ENCODE measurements around the gene ECHDC3.
"Not testable (repeated sequence)": the region's sequence is repeated elsewhere in the genome, so short reads cannot be mapped to it uniquely, and the experiment has no call there.

ECHDC3 gene

DNA sequence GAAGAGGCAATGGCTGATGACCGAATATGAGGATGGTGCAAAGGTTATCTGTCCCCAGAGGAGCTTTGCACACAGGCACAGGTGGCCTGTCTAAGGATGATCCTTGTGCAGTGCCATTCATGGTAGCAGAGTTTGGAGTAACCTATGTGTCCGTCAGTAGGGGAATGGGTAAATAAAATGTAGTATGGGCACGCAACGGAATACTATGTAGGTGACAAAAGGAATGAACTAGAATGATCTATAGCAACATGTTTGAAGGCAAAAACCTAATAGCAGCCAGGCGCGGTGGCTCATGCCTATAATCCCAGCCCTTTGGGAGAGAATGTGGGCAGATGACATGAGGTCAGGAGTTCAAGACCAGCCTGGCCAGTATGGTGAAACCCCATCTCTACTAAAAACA is 41.6 kb upstream of the ECHDC3 start:
- no peak overlapping the region for H3K27ac ChIP-seq
- TF ChIP-seq ZFX (IDR thresholded peaks at IDR 0.05; ENCODE audit: borderline replicate concordance), result no peak
- TF ChIP-seq, protein P1, sequence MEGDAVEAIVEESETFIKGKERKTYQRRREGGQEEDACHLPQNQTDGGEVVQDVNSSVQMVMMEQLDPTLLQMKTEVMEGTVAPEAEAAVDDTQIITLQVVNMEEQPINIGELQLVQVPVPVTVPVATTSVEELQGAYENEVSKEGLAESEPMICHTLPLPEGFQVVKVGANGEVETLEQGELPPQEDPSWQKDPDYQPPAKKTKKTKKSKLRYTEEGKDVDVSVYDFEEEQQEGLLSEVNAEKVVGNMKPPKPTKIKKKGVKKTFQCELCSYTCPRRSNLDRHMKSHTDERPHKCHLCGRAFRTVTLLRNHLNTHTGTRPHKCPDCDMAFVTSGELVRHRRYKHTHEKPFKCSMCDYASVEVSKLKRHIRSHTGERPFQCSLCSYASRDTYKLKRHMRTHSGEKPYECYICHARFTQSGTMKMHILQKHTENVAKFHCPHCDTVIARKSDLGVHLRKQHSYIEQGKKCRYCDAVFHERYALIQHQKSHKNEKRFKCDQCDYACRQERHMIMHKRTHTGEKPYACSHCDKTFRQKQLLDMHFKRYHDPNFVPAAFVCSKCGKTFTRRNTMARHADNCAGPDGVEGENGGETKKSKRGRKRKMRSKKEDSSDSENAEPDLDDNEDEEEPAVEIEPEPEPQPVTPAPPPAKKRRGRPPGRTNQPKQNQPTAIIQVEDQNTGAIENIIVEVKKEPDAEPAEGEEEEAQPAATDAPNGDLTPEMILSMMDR (IDR thresholded peaks at IDR 0.05), result no peak

DNA sequence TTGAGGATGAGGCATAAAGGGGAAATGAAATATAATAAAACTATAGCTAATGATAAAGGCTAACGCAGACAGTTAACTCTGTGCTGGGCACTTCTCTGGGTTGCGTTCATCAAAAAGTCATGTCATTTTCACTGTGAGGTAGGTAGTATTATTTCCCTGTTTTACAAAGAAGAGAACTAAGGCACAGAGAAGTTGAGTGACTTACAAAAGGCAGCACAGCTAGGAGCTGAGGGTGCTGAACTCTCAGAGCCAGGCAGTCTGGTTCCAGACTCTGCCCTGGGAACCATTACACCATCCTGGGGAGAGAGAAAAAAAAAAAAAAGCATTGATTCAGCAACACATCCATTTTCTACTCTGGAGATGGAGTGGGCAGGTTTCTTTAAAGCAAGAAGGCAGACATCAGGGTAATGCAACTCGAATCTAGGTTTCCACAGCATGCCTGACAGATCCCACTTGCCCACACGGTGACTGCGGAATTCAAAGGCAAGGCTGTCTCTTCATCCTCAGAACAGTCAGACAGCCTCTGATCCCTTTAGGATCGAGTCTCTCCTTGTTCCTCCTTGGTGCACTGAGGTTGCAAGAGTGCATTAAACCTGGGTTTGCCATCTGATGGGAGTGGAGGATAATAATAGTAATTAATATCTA is 40.6 kb upstream of the ECHDC3 start:
- TF ChIP-seq, protein P1 (IDR thresholded peaks at IDR 0.05), result no peak
- TF ChIP-seq ZFX (IDR thresholded peaks at IDR 0.05; ENCODE audit: borderline replicate concordance), result no peak
- no peak overlapping the region for H3K27ac ChIP-seq

DNA sequence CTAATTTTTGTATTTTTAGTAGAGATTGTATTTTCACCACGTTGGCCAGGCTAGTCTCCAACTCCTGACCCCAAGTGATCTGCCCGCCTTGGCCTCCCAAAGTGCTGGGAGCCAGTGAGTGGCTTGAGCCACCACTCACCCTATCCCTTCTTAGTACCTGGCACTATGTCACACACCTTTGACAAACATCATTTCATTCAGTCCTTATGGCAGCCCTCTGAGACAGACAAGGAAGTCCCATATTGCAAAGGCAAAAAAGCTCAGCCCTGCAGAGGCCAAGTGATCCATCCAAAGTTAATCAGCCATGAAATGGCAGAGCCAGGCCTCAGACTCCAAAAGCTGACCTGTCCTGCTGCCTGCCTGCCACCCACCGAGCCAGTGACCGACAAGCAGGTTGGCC is 39.9 kb upstream of the ECHDC3 start:
- H3K27ac ChIP-seq, result no peak overlapping the region
- no peak for TF ChIP-seq ZFX (IDR thresholded peaks at IDR 0.05; ENCODE audit: borderline replicate concordance)
- TF ChIP-seq, protein P1 (IDR thresholded peaks at IDR 0.05), result no peak

DNA sequence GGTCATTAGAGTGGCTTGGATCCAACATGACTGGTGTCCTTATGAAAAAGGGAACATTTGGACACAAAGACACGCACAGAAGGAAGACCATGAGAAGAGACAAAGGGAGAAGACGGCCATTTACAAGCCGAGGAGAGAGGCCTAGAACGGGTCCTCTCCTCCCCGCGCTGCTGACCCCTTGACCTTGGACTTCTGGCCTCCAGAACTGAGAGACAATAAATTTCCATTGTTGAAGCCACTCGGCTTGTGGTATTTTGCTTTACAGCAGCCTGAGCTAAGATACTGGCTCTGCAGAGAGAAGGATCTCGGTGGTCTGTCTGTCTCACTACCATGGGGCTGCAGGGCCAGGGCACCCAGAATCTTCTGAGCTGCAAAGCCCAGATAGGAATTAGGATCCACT is 38.1 kb upstream of the ECHDC3 start:
- H3K27ac ChIP-seq, result no peak overlapping the region
- TF ChIP-seq, protein P1 (IDR thresholded peaks at IDR 0.05), result no peak
- no peak for TF ChIP-seq ZFX (IDR thresholded peaks at IDR 0.05; ENCODE audit: borderline replicate concordance)

DNA sequence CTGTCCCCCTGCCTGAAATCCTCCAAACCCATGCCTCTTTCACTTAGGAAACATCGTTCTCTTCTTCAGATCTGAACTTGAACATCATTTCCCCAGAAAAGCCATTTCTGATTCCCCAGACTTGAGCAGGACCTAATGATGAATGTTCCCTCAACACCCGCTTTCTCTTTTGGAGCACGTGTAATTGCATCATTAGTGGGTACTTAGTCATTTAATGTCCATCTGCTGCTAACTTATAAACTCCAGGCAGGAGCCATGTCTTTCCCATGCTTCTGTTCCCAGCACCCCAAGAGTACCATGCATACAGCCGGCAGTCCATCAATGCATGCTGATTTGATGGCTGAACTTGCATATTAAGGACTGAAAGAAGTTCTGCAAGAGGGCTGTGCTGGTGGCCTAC is 36.5 kb upstream of the ECHDC3 start:
- TF ChIP-seq, protein P1 (IDR thresholded peaks at IDR 0.05), result no peak
- TF ChIP-seq ZFX (IDR thresholded peaks at IDR 0.05; ENCODE audit: borderline replicate concordance), result no peak
- no peak overlapping the region for H3K27ac ChIP-seq

DNA sequence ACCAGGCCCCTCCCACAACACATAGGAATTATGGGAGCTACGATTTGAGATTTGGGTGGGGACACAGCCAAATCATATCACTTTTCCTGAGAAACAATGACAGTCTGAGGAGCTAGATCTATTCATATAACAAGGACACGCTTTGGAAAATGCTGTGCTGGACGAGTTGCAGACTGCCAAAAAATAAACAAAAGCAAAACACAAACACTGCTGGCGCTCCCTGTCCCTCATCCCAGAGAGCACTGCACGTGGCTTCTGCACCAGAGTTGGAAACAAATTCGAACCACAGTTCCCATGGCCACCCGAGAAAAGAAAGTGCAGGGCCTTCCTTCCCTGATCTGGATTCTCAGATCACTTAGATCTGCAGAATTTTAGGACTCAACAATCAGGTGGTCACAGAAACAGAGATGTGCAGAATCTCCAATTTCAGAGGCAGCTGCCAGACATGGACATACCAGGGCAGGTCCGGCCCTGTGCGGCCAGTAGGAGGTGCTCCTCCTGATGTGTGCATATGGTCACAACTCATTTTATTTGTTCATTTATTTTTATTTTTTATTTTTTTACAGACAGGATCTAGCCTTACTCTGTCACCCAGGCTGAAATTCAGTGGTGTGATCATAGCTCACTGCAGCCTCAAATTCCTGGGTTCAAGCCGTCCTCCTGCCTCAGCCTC is 35.2 kb upstream of the ECHDC3 start:
- no peak for TF ChIP-seq ZFX (IDR thresholded peaks at IDR 0.05; ENCODE audit: borderline replicate concordance)
- TF ChIP-seq, protein P1 (IDR thresholded peaks at IDR 0.05), result peak; percentile 34
- no peak overlapping the region for H3K27ac ChIP-seq

DNA sequence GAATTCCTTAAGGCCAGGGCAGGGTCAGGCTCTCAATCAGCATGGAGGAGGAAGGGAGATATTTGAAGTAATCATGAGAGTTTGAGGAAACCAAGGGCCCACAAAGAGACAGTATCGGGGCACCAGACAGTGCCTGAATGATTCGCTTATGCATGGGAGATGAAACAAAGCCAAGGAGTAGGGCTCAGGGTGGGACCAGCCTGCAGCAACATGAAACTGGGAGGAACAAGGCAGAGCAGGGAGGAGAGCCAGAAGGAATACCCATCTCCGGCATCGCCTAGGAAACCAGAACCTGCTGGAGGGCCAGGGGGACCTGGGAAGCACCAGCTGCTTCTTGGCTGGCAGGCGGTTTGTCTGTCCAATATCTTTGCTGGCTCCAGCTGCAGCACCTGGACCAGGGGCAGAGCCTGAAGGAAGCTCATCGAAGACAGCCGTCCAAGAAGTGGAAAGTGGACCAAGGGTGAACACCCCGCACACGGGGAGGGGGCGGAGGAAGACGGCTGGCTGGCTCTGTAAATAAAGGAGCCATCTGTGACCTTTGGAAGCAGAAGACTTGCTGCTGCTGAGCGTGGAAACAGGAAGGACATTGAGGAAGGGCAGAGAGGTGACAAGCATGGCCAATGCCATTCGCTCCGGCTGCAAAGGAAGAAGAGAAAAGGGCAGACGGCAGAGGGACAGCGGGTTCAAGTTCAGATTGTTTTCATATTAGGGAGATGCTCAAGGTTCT is 34.4 kb upstream of the ECHDC3 start:
- TF ChIP-seq ZFX (IDR thresholded peaks at IDR 0.05; ENCODE audit: borderline replicate concordance), result no peak
- TF ChIP-seq, protein P1 (IDR thresholded peaks at IDR 0.05), result no peak
- H3K27ac ChIP-seq, result no peak overlapping the region

DNA sequence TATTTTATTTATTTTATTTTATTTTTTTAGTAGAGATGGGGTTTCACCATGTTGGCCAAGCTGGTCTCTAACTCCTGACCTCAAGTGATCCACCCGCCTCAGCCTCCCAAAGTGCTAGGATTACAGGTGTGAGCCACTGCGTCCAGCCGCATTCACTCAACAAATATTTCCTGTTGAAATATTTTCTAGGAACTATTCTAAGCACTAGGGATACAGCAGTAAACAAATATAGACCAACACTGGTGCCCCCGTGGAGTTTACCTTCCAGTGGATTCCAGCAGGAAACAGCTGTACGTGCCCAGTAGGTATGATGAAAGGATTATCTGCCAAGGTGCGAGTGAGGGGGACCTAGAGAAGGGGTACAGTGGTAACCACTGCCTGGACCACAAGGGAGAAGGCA is 33.4 kb upstream of the ECHDC3 start:
- H3K27ac ChIP-seq, result not testable (repeated sequence)
